ENCODE results near the gene FYB1.

Gene FYB1

GRCh38 chr5:39160576-39161213, 58.7 kb downstream of the FYB1 start:
- DNase-seq (ENCODE audit: low read depth), result no peak

GRCh38 chr5:39159811-39160490, 59.4 kb downstream of the FYB1 start:
- DNase-seq (ENCODE audit: low read depth), result no peak

GRCh38 chr5:39158786-39159185, 60.6 kb downstream of the FYB1 start:
- DNase-seq (ENCODE audit: low read depth), result no peak

GRCh38 chr5:39158127-39158593, 61.2 kb downstream of the FYB1 start:
- DNase-seq (ENCODE audit: low read depth), result no peak

- no peak for DNase-seq (ENCODE audit: low read depth)
These were observed 61.7 kb downstream of the FYB1 start for GRCh38 chr5:39157701-39158100.

- no peak for DNase-seq (ENCODE audit: low read depth)
These were observed 63.3 kb downstream of the FYB1 start for GRCh38 chr5:39156082-39156481.

- no peak for DNase-seq (ENCODE audit: low read depth)
These were observed 67.6 kb downstream of the FYB1 start for GRCh38 chr5:39151745-39152144.

- no peak for DNase-seq (ENCODE audit: low read depth)
These were observed 69.4 kb downstream of the FYB1 start for GRCh38 chr5:39149966-39150365.

- DNase-seq (ENCODE audit: low read depth), result no peak
These were observed 70.3 kb downstream of the FYB1 start for GRCh38 chr5:39148983-39149534.

- DNase-seq (ENCODE audit: low read depth), result no peak
These were observed 72.4 kb downstream of the FYB1 start for GRCh38 chr5:39146831-39147540.

- DNase-seq (ENCODE audit: low read depth), result no peak
These were observed 76.1 kb downstream of the FYB1 start for GRCh38 chr5:39143151-39143860.

GRCh38 chr5:39140558-39141168, 78.7 kb downstream of the FYB1 start:
- no peak for DNase-seq (ENCODE audit: low read depth)

GRCh38 chr5:39138892-39139291, 80.5 kb downstream of the FYB1 start:
- no peak for DNase-seq (ENCODE audit: low read depth)

GRCh38 chr5:39137819-39138451, 81.4 kb downstream of the FYB1 start:
- no peak for DNase-seq (ENCODE audit: low read depth)

- no peak for DNase-seq (ENCODE audit: low read depth)
These were observed 82.0 kb downstream of the FYB1 start for GRCh38 chr5:39137391-39137790.

- no peak for DNase-seq (ENCODE audit: low read depth)
These were observed 86.6 kb downstream of the FYB1 start for GRCh38 chr5:39132792-39133191.

- DNase-seq (ENCODE audit: low read depth), result no peak
These were observed 87.3 kb downstream of the FYB1 start for GRCh38 chr5:39132128-39132447.

- no peak for DNase-seq (ENCODE audit: low read depth)
These were observed 87.9 kb downstream of the FYB1 start for GRCh38 chr5:39131210-39132127.

- no peak for DNase-seq (ENCODE audit: low read depth)
These were observed 88.6 kb downstream of the FYB1 start for GRCh38 chr5:39130716-39131115.

- no peak for DNase-seq (ENCODE audit: low read depth)
These were observed 97.4 kb downstream of the FYB1 start for GRCh38 chr5:39121922-39122321.
